H9 (cell line): ENCODE results near the gene TICRR. TPM values are rescaled to one million over a fixed set of nuclear protein-coding genes. Genes with fewer than 3 reads are reported as not detected.

Experiments
- DNase-seq: peaks from one replicate; pipeline ENCODE4 v3.0.0-alpha.2; 2017
- H2AFZ ChIP-seq: one replicate; pipeline ENCODE4 v1.6.1; 2013; ENCODE audit warnings: mild to moderate bottlenecking, low read length, control low read depth, moderate library complexity
- H2AK5ac ChIP-seq: 2 replicates; pipeline ENCODE4 v1.6.1; 2013; ENCODE audit warnings: low read length, control low read depth, mixed read lengths; ENCODE audit not compliant: insufficient read length
- H2BK120ac ChIP-seq: one replicate; pipeline ENCODE4 v1.6.1; 2013; ENCODE audit warnings: low read depth, mild to moderate bottlenecking, low read length, control low read depth, inconsistent platforms; ENCODE audit not compliant: poor library complexity, severe bottlenecking
- H2BK12ac ChIP-seq: 2 replicates; pipeline ENCODE4 v1.6.1; 2013; ENCODE audit warnings: low read length, control low read depth, mixed read lengths, low read depth; ENCODE audit not compliant: insufficient read length
- H2BK15ac ChIP-seq: 2 replicates; pipeline ENCODE4 v1.6.1; 2013; ENCODE audit warnings: low read depth, low read length, control low read depth
- H2BK20ac ChIP-seq: one replicate; pipeline ENCODE4 v1.6.1; 2013; ENCODE audit warnings: low read depth, mild to moderate bottlenecking, low read length, control low read depth, inconsistent platforms; ENCODE audit not compliant: poor library complexity, severe bottlenecking
- H2BK5ac ChIP-seq: 2 replicates; pipeline ENCODE4 v1.6.1; 2013; ENCODE audit warnings: low read length, control low read depth, mixed read lengths; ENCODE audit not compliant: insufficient read length
- H3K14ac ChIP-seq: 2 replicates; pipeline ENCODE4 v1.6.1; 2013; ENCODE audit warnings: low read length, control low read depth; ENCODE audit not compliant: insufficient read depth
- H3K18ac ChIP-seq: 2 replicates; pipeline ENCODE4 v1.6.1; 2013; ENCODE audit warnings: low read depth, mild to moderate bottlenecking, mixed read lengths, low read length, control low read depth; ENCODE audit not compliant: insufficient read length
- H3K23ac ChIP-seq: 2 replicates; pipeline ENCODE4 v1.6.1; 2013; ENCODE audit warnings: low read length, control low read depth, mixed read lengths, low read depth; ENCODE audit not compliant: insufficient read length
- H3K23me2 ChIP-seq: 2 replicates; pipeline ENCODE4 v1.6.1; 2013; ENCODE audit warnings: low read depth, mild to moderate bottlenecking, mixed read lengths, low read length, control low read depth; ENCODE audit not compliant: insufficient read length, poor library complexity, severe bottlenecking
- H3K27ac ChIP-seq: 2 replicates; pipeline ENCODE4 v1.5.1; 2013; ENCODE audit warnings: low read length, control low read depth, mixed read lengths, low read depth; ENCODE audit not compliant: insufficient read length
- H3K27me3 ChIP-seq: 2 replicates; pipeline ENCODE4 v1.6.1; 2013; ENCODE audit warnings: low read length, control low read depth, inconsistent platforms; ENCODE audit not compliant: insufficient read depth
- H3K4ac ChIP-seq: 2 replicates; pipeline ENCODE4 v1.6.1; 2013; ENCODE audit warnings: low read depth, mild to moderate bottlenecking, control low read depth, inconsistent platforms, low read length, moderate library complexity
- H3K4me1 ChIP-seq: 2 replicates; pipeline ENCODE4 v1.6.1; 2013; ENCODE audit warnings: low read length, control low read depth, inconsistent platforms; ENCODE audit not compliant: insufficient read depth
- H3K4me2 ChIP-seq: 2 replicates; pipeline ENCODE4 v1.6.1; 2013; ENCODE audit warnings: low read length, control low read depth, mixed read lengths; ENCODE audit not compliant: insufficient read length, insufficient read depth
- H3K56ac ChIP-seq: 2 replicates; pipeline ENCODE4 v1.6.1; 2013; ENCODE audit warnings: low read depth, mild to moderate bottlenecking, mixed read lengths, low read length, control low read depth; ENCODE audit not compliant: insufficient read length
- H3K79me1 ChIP-seq: 2 replicates; pipeline ENCODE4 v1.6.1; 2013; ENCODE audit warnings: low read depth, mild to moderate bottlenecking, moderate library complexity, low read length, control low read depth, inconsistent platforms; ENCODE audit not compliant: insufficient read depth, poor library complexity, severe bottlenecking
- H3K79me2 ChIP-seq: 2 replicates; pipeline ENCODE4 v1.6.1; 2013; ENCODE audit warnings: low read length, control low read depth, inconsistent platforms; ENCODE audit not compliant: insufficient read depth
- H3K9ac ChIP-seq: 2 replicates; pipeline ENCODE4 v1.6.1; 2013; ENCODE audit warnings: low read length, control low read depth, mixed read lengths; ENCODE audit not compliant: insufficient read length; ENCODE audit errors: extremely low read depth
- H3K9me3 ChIP-seq: one replicate; pipeline ENCODE4 v1.6.1; 2013; ENCODE audit warnings: low read depth, low read length, inconsistent platforms; ENCODE audit not compliant: control insufficient read depth
- H3T11ph ChIP-seq: one replicate; pipeline ENCODE4 v1.6.1; 2013; ENCODE audit warnings: mild to moderate bottlenecking, low read length, control low read depth, inconsistent platforms
- H4K20me1 ChIP-seq: one replicate; pipeline ENCODE4 v1.6.1; 2013; ENCODE audit not compliant: control insufficient read depth, insufficient read length, insufficient read depth
- H4K5ac ChIP-seq: 2 replicates; pipeline ENCODE4 v1.6.1; 2013; ENCODE audit warnings: low read depth, mild to moderate bottlenecking, mixed read lengths, low read length, control low read depth; ENCODE audit not compliant: insufficient read length
- H4K8ac ChIP-seq: replicated peaks from 2 replicates; pipeline ENCODE4 v1.6.1; 2013; ENCODE audit warnings: low read length, control low read depth, mixed read lengths, low read depth; ENCODE audit not compliant: insufficient read length
- H4K91ac ChIP-seq: 2 replicates; pipeline ENCODE4 v1.6.1; 2013; ENCODE audit warnings: low read depth, mild to moderate bottlenecking, moderate library complexity, mixed read lengths, low read length, control low read depth; ENCODE audit not compliant: insufficient read length
- H3K27ac Mint-ChIP-seq, 3 experiments: 2 replicates in 2 of 3; 3 replicates in 1 of 3; pipeline ENCODE4 v1.8.0; 2020 to 2021; ENCODE audit warnings: mixed read lengths in 3 of 3, mild to moderate bottlenecking in 1 of 3, moderate library complexity in 1 of 3
- H3K27me3 Mint-ChIP-seq: 2 replicates; pipeline ENCODE4 v1.8.0; 2021; ENCODE audit warnings: low read depth, mild to moderate bottlenecking, moderate library complexity, mixed read lengths
- H3K36me3 Mint-ChIP-seq, 3 experiments: 2 replicates in 2 of 3; 3 replicates in 1 of 3; pipeline ENCODE4 v1.8.0; 2020 to 2021; ENCODE audit warnings: low read depth in 3 of 3, mixed read lengths in 3 of 3; ENCODE audit not compliant: insufficient read depth in 1 of 3
- H3K4me1 Mint-ChIP-seq, 2 experiments: 2 replicates each; pipeline ENCODE4 v1.8.0; 2020; ENCODE audit warnings: mixed read lengths in 2 of 2
- H3K4me3 Mint-ChIP-seq, 2 experiments: 2 replicates in 1 of 2; 3 replicates in 1 of 2; pipeline ENCODE4 v1.8.0; 2020 to 2021; ENCODE audit warnings: mild to moderate bottlenecking in 2 of 2, mixed read lengths in 2 of 2, moderate library complexity in 1 of 2
- H3K9me3 Mint-ChIP-seq, 2 experiments: 2 replicates in 1 of 2; 3 replicates in 1 of 2; pipeline ENCODE4 v1.8.0; 2020; ENCODE audit warnings: mild to moderate bottlenecking in 2 of 2, mixed read lengths in 2 of 2, moderate library complexity in 1 of 2
- CTCF ChIP-seq: fragments of 200-600 bp; sonication (generic); conservative IDR thresholded peaks from 3 replicates; pipeline ENCODE4 v1.8.0; 2021; ENCODE audit warnings: antibody characterized with exemption, mild to moderate bottlenecking
- WGBS: extraction: QIAGEN DNeasy Blood & Tissue Kit; methylation state at CpG from one replicate; pipeline ENCODE4 v1.1.7; 2013; ENCODE audit warnings: missing lambda C conversion rate, low lambda C conversion rate, mixed read lengths; ENCODE audit not compliant: insufficient read length; ENCODE audit errors: extremely low coverage; 5-methylcytosine and 5-hydroxymethylcytosine counted together
- total RNA-seq: library from RNA; stranded (reverse); gene quantifications from 2 replicates; pipeline ENCODE4 v1.2.1, GENCODE V29; 2021

TICRR gene
- total RNA-seq, 1 experiment from 2014 or later, result 26.0 TPM

GRCh38 chr15:89628806-89629715 is 53.8 kb downstream of the TICRR start:
- H3K79me1 ChIP-seq, result no peaks in the 10 kb centered on the region

More at GRCh38 chr15:89628806-89629715, 53.8 kb downstream of the TICRR start:
- no peak overlapping the region for H2BK12ac ChIP-seq
- WGBS, result no CpG with 5 or more reads among the region's 30 CpGs
- H3K56ac ChIP-seq, result no peak overlapping the region
- no peaks in the 10 kb centered on the region for H3K23me2 ChIP-seq
- no peak overlapping the region for H3K27ac ChIP-seq
- no peak overlapping the region for H3K23ac ChIP-seq
- peaks cover 15 to 26% of the 10 kb centered on the region in 2 experiments for H3K9me3 Mint-ChIP-seq
- H3K79me2 ChIP-seq, result no peaks in the 10 kb centered on the region
- no peak overlapping the region for H3K4ac ChIP-seq
- H3T11ph ChIP-seq, result no peak overlapping the region
- no peaks in the 10 kb centered on the region for H3K27me3 ChIP-seq
- no peak overlapping the region for H2AFZ ChIP-seq
- peaks cover 5% of the 10 kb centered on the region for H3K27me3 Mint-ChIP-seq
- TF ChIP-seq CTCF, result no peak
- DNase-seq, result no peak
- no peak overlapping the region for H4K8ac ChIP-seq
- H3K14ac ChIP-seq, result no peak overlapping the region
- peak overlapping the region in 2 of 3 experiments; percentile 44 to 55; a peak in 4 of 7 replicates for H3K27ac Mint-ChIP-seq
- H3K9me3 ChIP-seq, result no peaks in the 10 kb centered on the region
- no peak overlapping the region for H2BK15ac ChIP-seq
- H3K36me3 Mint-ChIP-seq, result peaks cover 80 to 97% (median 96%) of the 10 kb centered on the region in 3 experiments
- H3K4me2 ChIP-seq, result no peak overlapping the region
- no peak overlapping the region for H2BK120ac ChIP-seq
- H3K4me3 Mint-ChIP-seq, result no peak overlapping the region
- H4K5ac ChIP-seq, result no peak overlapping the region
- no peak overlapping the region for H3K9ac ChIP-seq
- peaks cover 0 to 4% of the 10 kb centered on the region in 2 experiments; a peak in 1 of 4 replicates for H3K4me1 Mint-ChIP-seq
- no peak overlapping the region for H3K18ac ChIP-seq
- H4K20me1 ChIP-seq, result no peaks in the 10 kb centered on the region
- no peak overlapping the region for H4K91ac ChIP-seq
- H3K4me1 ChIP-seq, result no peaks in the 10 kb centered on the region; the same call in 1 of the 2 replicates
- H2BK5ac ChIP-seq, result no peak overlapping the region
- no peak overlapping the region for H2AK5ac ChIP-seq
- no peak overlapping the region for H2BK20ac ChIP-seq
